Hepatocyte (in vitro differentiated cells): Measurements from ENCODE around the gene ELFN1. TPM values are rescaled to one million over a fixed set of nuclear protein-coding genes. Genes with fewer than 3 reads are reported as not detected.

Experiments
- DNase-seq: peaks from one replicate; pipeline ENCODE4 v3.0.0-alpha.2; 2016; ENCODE audit warnings: low spot score
- H2AFZ ChIP-seq: fragments of 200-600 bp; sonication (generic); 2 replicates; pipeline ENCODE4 v1.6.0; 2016; ENCODE audit warnings: antibody characterized with exemption, mild to moderate bottlenecking
- H3K27ac ChIP-seq: fragments of 200-600 bp; sonication (generic); 2 replicates; pipeline ENCODE4 v1.5.1; 2016; ENCODE audit warnings: mild to moderate bottlenecking
- H3K27me3 ChIP-seq: fragments of 200-600 bp; sonication (generic); 2 replicates; pipeline ENCODE4 v1.6.1; 2016
- H3K36me3 ChIP-seq: fragments of 200-600 bp; sonication (generic); replicated peaks from 2 replicates; pipeline ENCODE4 v1.5.1; 2016; ENCODE audit warnings: low read depth; ENCODE audit not compliant: insufficient read depth
- H3K4me1 ChIP-seq: fragments of 200-600 bp; sonication (generic); 2 replicates; pipeline ENCODE4 v1.5.1; 2016; ENCODE audit warnings: mild to moderate bottlenecking, moderate library complexity; ENCODE audit not compliant: insufficient read depth
- H3K4me2 ChIP-seq: fragments of 200-600 bp; sonication (generic); 2 replicates; pipeline ENCODE4 v1.6.0; 2016
- H3K4me3 ChIP-seq: fragments of 200-600 bp; sonication (generic); 2 replicates; pipeline ENCODE4 v1.5.1; 2016; ENCODE audit warnings: mild to moderate bottlenecking
- H3K79me2 ChIP-seq: fragments of 200-600 bp; sonication (generic); 2 replicates; pipeline ENCODE4 v1.6.0; 2017; ENCODE audit warnings: mild to moderate bottlenecking
- H3K9me2 ChIP-seq: fragments of 200-600 bp; sonication (generic); replicated peaks from 2 replicates; pipeline ENCODE4 v1.6.0; 2017; ENCODE audit warnings: mild to moderate bottlenecking; ENCODE audit not compliant: insufficient read depth
- H3K9me3 ChIP-seq: fragments of 200-600 bp; sonication (generic); 2 replicates; pipeline ENCODE4 v1.5.1; 2016; ENCODE audit warnings: low read depth, mild to moderate bottlenecking
- H4K20me1 ChIP-seq: fragments of 200-600 bp; sonication (generic); 2 replicates; pipeline ENCODE4 v1.6.0; 2016; ENCODE audit warnings: mild to moderate bottlenecking; ENCODE audit not compliant: insufficient read depth, poor library complexity, severe bottlenecking
- CTCF ChIP-seq: fragments of 200-600 bp; sonication (generic); IDR thresholded peaks from 2 replicates; pipeline ENCODE4 v1.5.1; 2016; ENCODE audit warnings: antibody characterized with exemption, mild to moderate bottlenecking; ENCODE audit not compliant: poor library complexity
- EZH2 ChIP-seq: fragments of 200-600 bp; sonication (generic); IDR thresholded peaks from 2 replicates; pipeline ENCODE4 v1.6.1; 2016; ENCODE audit warnings: antibody characterized with exemption, mild to moderate bottlenecking, borderline replicate concordance
- EZH2phosphoT487 ChIP-seq: fragments of 200-600 bp; sonication (generic); IDR thresholded peaks from one replicate; pipeline ENCODE4 v1.6.1; 2018; ENCODE audit warnings: antibody characterized with exemption, mild to moderate bottlenecking, low read depth, moderate library complexity; ENCODE audit not compliant: unreplicated experiment, severe bottlenecking
- whole genome bisulfite sequencing: methylation state at CpG from one replicate; pipeline ENCODE4 v1.1.6; 2016; ENCODE audit warnings: low lambda C conversion rate; ENCODE audit errors: missing lambda C conversion rate; 5-methylcytosine and 5-hydroxymethylcytosine counted together
- polyA plus RNA-seq: library from polyadenylated mRNA; unstranded; fragments of >200 nt; fragmentation: Nextera tagmentation; extraction: Ambion mirVana; gene quantifications from 2 replicates; pipeline ENCODE4 v1.2.1, GENCODE V29; 2016
- total RNA-seq: library from RNA; depleted of rRNA; stranded (reverse); fragments of >200 nt; gene quantifications from 2 replicates; pipeline ENCODE4 v1.2.3, GENCODE V29; 2014

The ELFN1 gene
- total and polyA plus RNA-seq, 2 experiments from 2014 or later: 3.6 to 5.5 TPM

DNA sequence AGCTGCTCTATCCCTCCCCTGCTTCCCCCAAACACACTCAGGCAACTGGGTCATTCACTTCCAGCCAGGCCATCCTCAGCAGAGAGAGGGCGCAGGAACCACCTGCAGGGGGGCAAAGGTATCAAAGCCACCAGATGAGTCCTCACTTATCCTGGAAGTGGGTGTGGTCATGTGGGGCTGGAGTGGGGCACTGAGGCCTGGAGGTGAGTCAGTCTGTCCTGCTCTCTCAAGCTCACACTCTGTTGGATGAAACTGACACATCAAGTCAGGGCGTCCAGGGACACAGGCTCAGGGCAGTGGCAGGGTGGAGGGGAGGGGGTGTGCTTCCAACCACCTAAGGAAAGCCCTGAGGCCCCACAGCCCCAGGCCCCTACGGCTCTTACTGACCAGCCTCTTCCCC, 8.0 kb upstream of the ELFN1 start:
- H3K4me2 ChIP-seq: no peak overlapping the region
- H3K27ac ChIP-seq: no peak overlapping the region
- no peaks in the 10 kb centered on the region for H3K36me3 ChIP-seq
- no peaks in the 10 kb centered on the region for H3K9me3 ChIP-seq
- no peak for TF ChIP-seq CTCF
- H3K79me2 ChIP-seq: no peaks in the 10 kb centered on the region
- H3K27me3 ChIP-seq: peaks cover 50% of the 10 kb centered on the region
- 74% methylated on average over 3 of the region's 3 CpGs for WGBS
- H2AFZ ChIP-seq: no peak overlapping the region
- no peak for DNase-seq
- H3K9me2 ChIP-seq: no peaks in the 10 kb centered on the region
- peaks cover 23% of the 10 kb centered on the region for H3K4me1 ChIP-seq
- no peak overlapping the region for H3K4me3 ChIP-seq
- H4K20me1 ChIP-seq: no peaks in the 10 kb centered on the region

- no peak overlapping the region for H2AFZ ChIP-seq
- no peak overlapping the region for H3K4me3 ChIP-seq
- H3K27me3 ChIP-seq: peaks cover 56% of the 10 kb centered on the region
- no peaks in the 10 kb centered on the region for H4K20me1 ChIP-seq
- H3K27ac ChIP-seq: no peak overlapping the region
- 65% methylated on average over 13 of the region's 13 CpGs for WGBS
- no peak for TF ChIP-seq EZH2
- no peak for TF ChIP-seq CTCF
- no peak for TF ChIP-seq EZH2phosphoT487
- H3K9me2 ChIP-seq: no peaks in the 10 kb centered on the region
- H3K4me1 ChIP-seq: peaks cover 28% of the 10 kb centered on the region
- DNase-seq: no peak
- H3K36me3 ChIP-seq: no peaks in the 10 kb centered on the region
- H3K4me2 ChIP-seq: no peak overlapping the region
- H3K9me3 ChIP-seq: no peaks in the 10 kb centered on the region
- H3K79me2 ChIP-seq: no peaks in the 10 kb centered on the region
Observed at GRCh38 chr7:1662767-1663166, 7.3 kb upstream of the ELFN1 start.

GRCh38 chr7:1663223-1663622, 6.9 kb upstream of the ELFN1 start:
- DNase-seq: no peak
- no peaks in the 10 kb centered on the region for H3K36me3 ChIP-seq
- H3K4me1 ChIP-seq: peaks cover 28% of the 10 kb centered on the region
- no peaks in the 10 kb centered on the region for H3K9me3 ChIP-seq
- H3K79me2 ChIP-seq: no peaks in the 10 kb centered on the region
- TF ChIP-seq EZH2 (no peak), CTCF (no peak), EZH2phosphoT487 (no peak)
- no peak overlapping the region for H3K4me3 ChIP-seq
- WGBS: 77% methylated on average over 6 of the region's 11 CpGs
- no peaks in the 10 kb centered on the region for H4K20me1 ChIP-seq
- peaks cover 59% of the 10 kb centered on the region for H3K27me3 ChIP-seq
- H3K27ac ChIP-seq: no peak overlapping the region
- H3K4me2 ChIP-seq: no peak overlapping the region
- H3K9me2 ChIP-seq: no peaks in the 10 kb centered on the region
- no peak overlapping the region for H2AFZ ChIP-seq
